ENCODE data around the gene TMEM18.

Gene TMEM18

DNA sequence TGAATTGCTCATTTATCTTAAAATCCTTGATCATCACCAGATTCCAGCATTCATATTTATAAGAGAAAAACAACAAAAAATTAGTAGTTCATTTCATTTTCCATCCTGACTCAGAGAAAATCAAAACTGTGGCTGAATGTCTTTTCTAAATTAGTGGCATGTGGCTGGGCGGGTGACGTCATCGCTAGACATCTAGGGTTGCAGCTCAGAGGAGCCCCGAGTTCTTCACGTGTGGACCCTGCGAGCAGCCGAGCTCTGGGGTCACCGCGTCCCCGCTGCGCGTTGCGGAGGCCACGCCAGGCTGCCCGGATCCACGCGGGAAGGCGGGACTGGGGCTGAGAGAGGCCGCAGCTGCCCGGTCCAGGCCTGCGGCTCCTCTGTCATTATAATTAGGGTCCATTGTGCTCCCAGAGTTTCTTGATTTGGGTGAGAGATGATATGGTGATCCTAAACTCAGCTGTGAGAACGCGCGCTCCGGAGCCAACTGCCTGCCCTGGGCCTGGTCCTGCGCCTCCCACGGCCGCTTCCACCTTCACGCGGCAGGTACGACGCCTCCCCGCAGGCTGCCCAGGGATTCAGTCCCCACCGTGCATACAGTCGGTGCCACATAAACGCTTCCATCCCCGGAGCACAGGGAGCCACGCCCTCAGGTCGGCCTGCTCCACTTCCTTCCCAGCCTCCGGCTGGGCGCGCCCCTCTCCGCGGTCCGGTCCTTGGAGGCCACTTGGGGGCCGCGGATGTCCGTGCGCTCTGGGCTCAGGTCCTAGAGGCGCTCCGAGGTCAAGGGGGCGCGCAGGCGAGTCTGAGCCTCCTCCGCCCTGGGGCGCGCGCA is 56.5 kb downstream of the TMEM18 start:
- no peak for DNase-seq (ENCODE audit: low spot score)
- TF ChIP-seq, protein P1, sequence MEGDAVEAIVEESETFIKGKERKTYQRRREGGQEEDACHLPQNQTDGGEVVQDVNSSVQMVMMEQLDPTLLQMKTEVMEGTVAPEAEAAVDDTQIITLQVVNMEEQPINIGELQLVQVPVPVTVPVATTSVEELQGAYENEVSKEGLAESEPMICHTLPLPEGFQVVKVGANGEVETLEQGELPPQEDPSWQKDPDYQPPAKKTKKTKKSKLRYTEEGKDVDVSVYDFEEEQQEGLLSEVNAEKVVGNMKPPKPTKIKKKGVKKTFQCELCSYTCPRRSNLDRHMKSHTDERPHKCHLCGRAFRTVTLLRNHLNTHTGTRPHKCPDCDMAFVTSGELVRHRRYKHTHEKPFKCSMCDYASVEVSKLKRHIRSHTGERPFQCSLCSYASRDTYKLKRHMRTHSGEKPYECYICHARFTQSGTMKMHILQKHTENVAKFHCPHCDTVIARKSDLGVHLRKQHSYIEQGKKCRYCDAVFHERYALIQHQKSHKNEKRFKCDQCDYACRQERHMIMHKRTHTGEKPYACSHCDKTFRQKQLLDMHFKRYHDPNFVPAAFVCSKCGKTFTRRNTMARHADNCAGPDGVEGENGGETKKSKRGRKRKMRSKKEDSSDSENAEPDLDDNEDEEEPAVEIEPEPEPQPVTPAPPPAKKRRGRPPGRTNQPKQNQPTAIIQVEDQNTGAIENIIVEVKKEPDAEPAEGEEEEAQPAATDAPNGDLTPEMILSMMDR (conservative IDR thresholded peaks at IDR 0.05; ENCODE audit: low read depth), result no peak
- no peak overlapping the region for H3K27ac ChIP-seq
- CTCF ChIA-PET, result interaction anchor here (0.7 kb wide), 1 partner anchor 334 kb away, joined by 4 read pairs; no protein-coding TSS in a partner anchor
- POLR2A ChIA-PET (ENCODE audit: low non-redundant PET), result no interaction called here

DNA sequence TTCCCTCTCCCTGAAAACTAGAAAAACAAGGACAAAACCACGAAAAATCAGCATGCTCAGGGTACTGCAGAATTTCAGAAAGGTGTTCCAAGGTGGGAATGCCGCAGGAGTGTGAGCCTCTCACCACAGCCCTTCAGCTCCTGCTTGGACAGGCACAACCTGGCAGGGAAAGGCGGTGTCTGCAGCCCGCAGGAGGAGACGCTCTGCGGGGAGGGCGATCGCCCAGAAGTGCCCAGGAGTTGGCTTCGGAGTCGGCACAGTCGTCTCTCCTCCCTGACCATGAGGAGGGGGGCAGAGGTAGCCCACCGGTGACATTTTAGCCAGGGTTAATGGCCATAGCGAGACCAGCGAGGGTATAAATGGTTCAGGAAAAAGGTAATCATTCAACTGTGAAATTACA is 57.2 kb downstream of the TMEM18 start:
- DNase-seq (ENCODE audit: low spot score), result no peak
- H3K27ac ChIP-seq, result no peak overlapping the region
- ChIA-PET CTCF (interaction anchor here (0.6 kb wide), 1 partner anchor 17 kb away, joined by 4 read pairs; no protein-coding TSS in a partner anchor), POLR2A (ENCODE audit: low non-redundant PET) (no interaction called here)
- TF ChIP-seq, protein P1 (conservative IDR thresholded peaks at IDR 0.05; ENCODE audit: low read depth), result no peak

GRCh38 chr2:618422-618990 is 58.7 kb downstream of the TMEM18 start:
- ChIA-PET POLR2A (ENCODE audit: low non-redundant PET) (no interaction called here), CTCF (no interaction called here)
- no peak for DNase-seq (ENCODE audit: low spot score)
- H3K27ac ChIP-seq, result no peak overlapping the region
- TF ChIP-seq, protein P1 (conservative IDR thresholded peaks at IDR 0.05; ENCODE audit: low read depth), result no peak

GRCh38 chr2:618005-618404 is 59.2 kb downstream of the TMEM18 start:
- ChIA-PET POLR2A (ENCODE audit: low non-redundant PET) (no interaction called here), CTCF (no interaction called here)
- DNase-seq (ENCODE audit: low spot score), result no peak
- TF ChIP-seq, protein P1 (conservative IDR thresholded peaks at IDR 0.05; ENCODE audit: low read depth), result no peak
- no peak overlapping the region for H3K27ac ChIP-seq
